Ovary (tissue), 3 donors: ENCODE measurements around the gene TMEM178A.

Experiments used
- CTCF ChIP-seq, 3 donors: fragments of 450-650 bp in 2 of 3; fragments of 200-600 bp in 1 of 3; IDR thresholded peaks; one replicate each; pipeline versions ENCODE4 v1.5.1 to v1.8.0; 2016 to 2022; ENCODE audit warnings: antibody characterized with exemption in 3 of 3, mild to moderate bottlenecking in 1 of 3
- EP300 ChIP-seq: sonication (generic); formaldehyde crosslinking; IDR thresholded peaks from one replicate; pipeline ENCODE4 v1.6.1; 2017; ENCODE audit warnings: antibody characterized with exemption
- POLR2A ChIP-seq: fragments of 450-650 bp; IDR thresholded peaks from one replicate; pipeline ENCODE4 v1.6.1; 2017; ENCODE audit warnings: antibody characterized with exemption, mild to moderate bottlenecking, moderate library complexity
- donor health status: DM: no; HTN: no; CAD: no.

DNA sequence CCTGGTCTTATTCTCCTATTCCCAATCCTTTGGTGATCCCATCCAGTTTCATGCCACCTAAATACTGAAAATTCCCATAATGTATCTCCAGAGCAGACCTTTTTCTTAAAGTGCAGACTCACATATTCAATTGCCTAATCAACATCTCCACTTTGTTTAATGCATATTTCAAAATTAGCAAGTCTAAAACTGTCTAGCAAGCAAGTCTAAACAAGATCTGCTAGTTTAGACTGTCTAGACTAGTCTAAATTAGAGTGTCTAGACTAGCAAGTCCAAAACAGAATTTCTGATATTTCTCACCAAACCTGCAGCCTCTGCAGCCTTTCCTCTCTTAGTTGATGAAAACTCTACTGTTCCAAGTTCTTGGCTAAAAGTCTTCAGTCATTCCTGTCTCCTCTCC is 68.7 kb downstream of the TMEM178A start:
- TF ChIP-seq POLR2A (no peak), CTCF (IDR thresholded peaks at IDR 0.05) (no peak), EP300 (no peak)
